ENCODE measurements around the gene DLG2. TPM values are rescaled to one million over a fixed set of nuclear protein-coding genes. Genes with fewer than 3 reads are reported as not detected.

DLG2 gene
- total RNA-seq, 1 experiment from 2014 or later: 17.5 TPM

GRCh38 chr11:85048801-85049200 lies 578.3 kb downstream of the DLG2 start (continued):
- no peak for TF ChIP-seq EMX1 (CRISPR knock-in tag; IDR thresholded peaks at IDR 0.05)

- ChIA-PET POLR2A (interaction anchor here (0.8 kb wide), 1 partner anchor 326 kb away, joined by 3 read pairs; no protein-coding TSS in a partner anchor), CTCF (no interaction called here)
- DNase-seq (ENCODE audit: low spot score) (no peak), ATAC-seq (no peak)
- no peaks in the 10 kb centered on the region for H3K9me3 Mint-ChIP-seq
- peaks cover 5% of the 10 kb centered on the region for H3K4me1 Mint-ChIP-seq
- H3K27ac Mint-ChIP-seq: no peak overlapping the region
- no peak overlapping the region for H3K4me3 Mint-ChIP-seq
- no peak for TF ChIP-seq ZBTB21 (CRISPR knock-in tag; IDR thresholded peaks at IDR 0.05; ENCODE audit: borderline replicate concordance)
- TF ChIP-seq E2F4 (CRISPR knock-in tag; IDR thresholded peaks at IDR 0.05; ENCODE audit: borderline replicate concordance, low read depth): no peak
- TF ChIP-seq USF1 (CRISPR knock-in tag; IDR thresholded peaks at IDR 0.05): no peak
- TF ChIP-seq NFE2L1 (CRISPR knock-in tag; IDR thresholded peaks at IDR 0.05): no peak
- TF ChIP-seq ZNF219 (CRISPR knock-in tag; IDR thresholded peaks at IDR 0.05; ENCODE audit: borderline replicate concordance): no peak
- no peak for TF ChIP-seq ERG (CRISPR knock-in tag; IDR thresholded peaks at IDR 0.05)
- no peak for TF ChIP-seq ZNF423 (CRISPR knock-in tag; IDR thresholded peaks at IDR 0.05)
- TF ChIP-seq ZMAT4 (CRISPR knock-in tag; IDR thresholded peaks at IDR 0.05): no peak
- TF ChIP-seq TP53 (CRISPR knock-in tag; IDR thresholded peaks at IDR 0.05): no peak
- no peak for TF ChIP-seq ETV6 (CRISPR knock-in tag; IDR thresholded peaks at IDR 0.05)
- TF ChIP-seq RORB (CRISPR knock-in tag; IDR thresholded peaks at IDR 0.05): no peak
- no peak for TF ChIP-seq AR (CRISPR knock-in tag; IDR thresholded peaks at IDR 0.05)
- no peak for TF ChIP-seq TCF7 (CRISPR knock-in tag; IDR thresholded peaks at IDR 0.05; ENCODE audit: low read depth)
- no peaks in the 10 kb centered on the region for H3K36me3 Mint-ChIP-seq
- H3K27me3 Mint-ChIP-seq (ENCODE audit: low read depth): no peaks in the 10 kb centered on the region
These were observed 581.4 kb downstream of the DLG2 start for GRCh38 chr11:85045716-85046115.

- Mint-ChIP-seq H3K27ac (no peak overlapping the region), H3K4me1 (no peaks in the 10 kb centered on the region), H3K9me3 (no peaks in the 10 kb centered on the region), H3K36me3 (no peaks in the 10 kb centered on the region), H3K27me3 (ENCODE audit: low read depth) (no peaks in the 10 kb centered on the region), H3K4me3 (no peak overlapping the region)
- TF ChIP-seq NR1H2 (CRISPR knock-in tag; IDR thresholded peaks at IDR 0.05) (no peak), MYBL2 (CRISPR knock-in tag; IDR thresholded peaks at IDR 0.05) (no peak), ZBTB21 (CRISPR knock-in tag; IDR thresholded peaks at IDR 0.05; ENCODE audit: borderline replicate concordance) (no peak)
- ATAC-seq (no peak), DNase-seq (ENCODE audit: low spot score) (no peak)
- POLR2A ChIA-PET: interaction anchor here (0.8 kb wide), 1 partner anchor 325 kb away, joined by 3 read pairs; no protein-coding TSS in a partner anchor
- CTCF ChIA-PET: no interaction called here
These were observed 582.2 kb downstream of the DLG2 start for GRCh38 chr11:85044911-85045310.

Data from WTC11 (cell line).